ENCODE data around the gene MICAL2.

Gene MICAL2

DNA sequence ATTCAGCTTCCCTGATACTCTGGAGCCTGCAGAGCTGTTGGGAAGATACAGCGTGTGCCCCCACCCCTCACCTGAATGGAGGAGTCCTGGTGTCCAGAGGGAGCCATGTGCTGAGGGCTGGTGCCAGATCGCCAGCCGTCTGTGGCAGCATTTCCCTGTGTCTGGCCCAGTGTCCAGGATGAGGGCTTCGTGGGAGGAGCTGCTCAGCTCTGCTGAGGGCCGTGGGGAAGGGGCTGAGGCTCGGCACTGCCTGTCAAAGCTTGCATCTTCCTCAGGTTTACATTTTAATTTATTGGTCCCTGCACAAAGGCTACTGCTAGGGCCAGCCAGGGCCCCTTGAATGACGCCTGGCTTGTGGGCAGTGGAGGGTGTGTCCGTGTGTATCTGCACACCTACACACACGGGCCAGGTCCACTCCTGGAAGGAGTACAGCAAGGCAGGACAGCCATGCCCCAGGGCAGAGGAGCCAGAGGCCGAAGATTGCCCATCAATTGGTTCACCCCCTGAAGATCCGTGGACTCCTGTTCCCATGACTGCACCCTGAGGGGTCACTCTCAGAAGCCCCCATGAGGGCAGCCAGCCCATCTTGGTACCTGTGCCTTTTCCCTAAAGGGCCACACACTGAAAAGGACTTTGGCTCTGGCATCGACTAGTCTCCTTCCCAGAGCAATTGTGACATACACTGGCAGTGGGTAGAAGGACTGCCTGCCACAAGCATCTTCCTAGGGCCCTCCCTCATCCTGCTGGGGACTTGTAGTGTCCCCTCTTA is 159.2 kb downstream of the MICAL2 start:
- H3K27ac ChIP-seq = no peak overlapping the region
- no peaks in the 10 kb centered on the region for H3K36me3 ChIP-seq
- peaks cover 22 to 26% of the 10 kb centered on the region in 2 experiments for H3K4me1 ChIP-seq (ENCODE audit: control insufficient read depth in 1 of 2, insufficient read depth in 1 of 2, low read depth in 1 of 2, low read length in 1 of 2)
- no peaks in the 10 kb centered on the region for H3K9me3 ChIP-seq
- H3K27me3 ChIP-seq = no peaks in the 10 kb centered on the region
- H3K4me3 ChIP-seq (ENCODE audit: low read depth in 1 of 2, low read length in 1 of 2) = no peak overlapping the region
- TF ChIP-seq, protein P1, sequence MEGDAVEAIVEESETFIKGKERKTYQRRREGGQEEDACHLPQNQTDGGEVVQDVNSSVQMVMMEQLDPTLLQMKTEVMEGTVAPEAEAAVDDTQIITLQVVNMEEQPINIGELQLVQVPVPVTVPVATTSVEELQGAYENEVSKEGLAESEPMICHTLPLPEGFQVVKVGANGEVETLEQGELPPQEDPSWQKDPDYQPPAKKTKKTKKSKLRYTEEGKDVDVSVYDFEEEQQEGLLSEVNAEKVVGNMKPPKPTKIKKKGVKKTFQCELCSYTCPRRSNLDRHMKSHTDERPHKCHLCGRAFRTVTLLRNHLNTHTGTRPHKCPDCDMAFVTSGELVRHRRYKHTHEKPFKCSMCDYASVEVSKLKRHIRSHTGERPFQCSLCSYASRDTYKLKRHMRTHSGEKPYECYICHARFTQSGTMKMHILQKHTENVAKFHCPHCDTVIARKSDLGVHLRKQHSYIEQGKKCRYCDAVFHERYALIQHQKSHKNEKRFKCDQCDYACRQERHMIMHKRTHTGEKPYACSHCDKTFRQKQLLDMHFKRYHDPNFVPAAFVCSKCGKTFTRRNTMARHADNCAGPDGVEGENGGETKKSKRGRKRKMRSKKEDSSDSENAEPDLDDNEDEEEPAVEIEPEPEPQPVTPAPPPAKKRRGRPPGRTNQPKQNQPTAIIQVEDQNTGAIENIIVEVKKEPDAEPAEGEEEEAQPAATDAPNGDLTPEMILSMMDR (IDR thresholded peaks at IDR 0.05) = no peak

DNA sequence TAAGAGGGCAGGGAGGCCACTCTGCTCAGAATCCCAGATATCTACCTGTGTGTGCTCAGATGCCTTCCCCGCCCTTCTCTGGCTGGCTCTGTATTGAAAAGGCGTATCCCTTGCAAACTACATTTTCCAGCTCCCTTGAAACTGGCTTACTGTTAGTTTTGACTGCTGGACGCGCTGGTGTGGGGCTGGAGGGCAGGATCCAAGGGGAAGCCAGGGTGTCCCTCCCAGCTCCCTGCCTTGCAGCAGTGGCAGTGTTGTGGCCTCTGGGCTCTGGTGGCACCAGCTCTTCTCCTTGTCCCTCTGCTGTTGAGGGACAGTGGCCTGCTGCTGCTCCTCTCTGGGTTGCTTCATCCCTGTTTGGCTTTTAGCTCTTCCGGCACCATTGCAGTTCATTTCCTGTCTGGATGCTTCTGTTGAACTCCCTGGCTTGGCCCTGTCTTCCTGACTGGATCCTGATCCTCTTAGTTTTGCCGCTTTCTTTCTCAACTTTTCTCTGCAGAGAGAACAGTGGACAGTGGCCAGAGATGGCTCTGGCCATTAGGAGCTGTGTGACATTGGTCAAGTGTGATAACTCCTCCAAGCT is 159.9 kb downstream of the MICAL2 start:
- Histone ChIP-seq H3K36me3 (no peaks in the 10 kb centered on the region), H3K4me1 (ENCODE audit: control insufficient read depth in 1 of 2, insufficient read depth in 1 of 2, low read depth in 1 of 2, low read length in 1 of 2) (peaks cover 22 to 26% of the 10 kb centered on the region in 2 experiments), H3K27me3 (no peaks in the 10 kb centered on the region), H3K4me3 (ENCODE audit: low read depth in 1 of 2, low read length in 1 of 2) (no peak overlapping the region), H3K27ac (no peak overlapping the region), H3K9me3 (no peaks in the 10 kb centered on the region)
- TF ChIP-seq, protein P1 (IDR thresholded peaks at IDR 0.05) = no peak

DNA sequence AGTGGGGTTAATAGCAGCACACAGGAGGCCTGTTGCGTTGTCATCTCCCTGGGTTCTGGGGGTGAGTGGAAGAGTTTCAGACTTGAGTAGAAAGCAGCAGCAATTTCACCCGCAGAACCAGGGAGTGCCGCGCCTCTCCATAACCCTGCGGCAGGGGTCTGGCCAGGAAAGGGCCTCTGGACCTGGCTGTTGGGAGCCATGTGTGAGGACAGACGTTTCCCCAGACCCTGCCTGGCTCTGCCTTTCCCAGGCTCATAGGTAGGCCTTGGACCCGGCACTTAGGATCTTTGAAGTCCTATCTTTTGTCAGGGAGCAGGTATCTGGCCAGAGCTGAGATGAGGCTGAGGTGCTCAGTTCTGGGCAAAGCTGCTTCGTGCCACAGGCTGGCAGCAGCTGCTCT is 160.4 kb downstream of the MICAL2 start:
- H3K27me3 ChIP-seq = no peaks in the 10 kb centered on the region
- peaks cover 22 to 26% of the 10 kb centered on the region in 2 experiments for H3K4me1 ChIP-seq (ENCODE audit: control insufficient read depth in 1 of 2, insufficient read depth in 1 of 2, low read depth in 1 of 2, low read length in 1 of 2)
- H3K4me3 ChIP-seq (ENCODE audit: low read depth in 1 of 2, low read length in 1 of 2) = no peak overlapping the region
- TF ChIP-seq, protein P1 (IDR thresholded peaks at IDR 0.05) = no peak
- no peak overlapping the region for H3K27ac ChIP-seq
- no peaks in the 10 kb centered on the region for H3K36me3 ChIP-seq
- H3K9me3 ChIP-seq = no peaks in the 10 kb centered on the region

DNA sequence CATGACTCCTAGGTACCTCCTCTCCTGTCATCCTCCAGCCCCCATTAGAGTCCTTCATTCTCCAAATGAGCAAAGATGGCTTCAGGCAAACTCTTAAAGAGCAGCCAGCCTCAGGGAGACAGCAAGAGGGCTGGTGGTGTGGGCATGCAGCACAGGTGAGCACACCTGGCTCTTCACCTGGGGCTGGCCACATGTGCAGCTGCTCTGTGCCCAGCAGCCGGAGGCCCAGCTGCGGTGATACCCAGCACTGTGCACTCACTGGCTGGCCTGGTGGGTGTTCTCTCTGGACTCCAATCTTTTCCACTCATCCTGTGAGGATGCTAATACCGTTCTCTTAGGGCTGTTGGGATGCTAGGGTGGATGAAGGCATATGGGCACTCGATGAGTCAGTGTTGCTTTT is 160.9 kb downstream of the MICAL2 start:
- no peaks in the 10 kb centered on the region for H3K27me3 ChIP-seq
- no peaks in the 10 kb centered on the region for H3K9me3 ChIP-seq
- H3K4me3 ChIP-seq (ENCODE audit: low read depth in 1 of 2, low read length in 1 of 2) = no peak overlapping the region
- H3K4me1 ChIP-seq (ENCODE audit: control insufficient read depth in 1 of 2, insufficient read depth in 1 of 2, low read depth in 1 of 2, low read length in 1 of 2) = peaks cover 22 to 26% of the 10 kb centered on the region in 2 experiments
- no peak overlapping the region for H3K27ac ChIP-seq
- no peaks in the 10 kb centered on the region for H3K36me3 ChIP-seq
- TF ChIP-seq, protein P1 (IDR thresholded peaks at IDR 0.05) = no peak

DNA sequence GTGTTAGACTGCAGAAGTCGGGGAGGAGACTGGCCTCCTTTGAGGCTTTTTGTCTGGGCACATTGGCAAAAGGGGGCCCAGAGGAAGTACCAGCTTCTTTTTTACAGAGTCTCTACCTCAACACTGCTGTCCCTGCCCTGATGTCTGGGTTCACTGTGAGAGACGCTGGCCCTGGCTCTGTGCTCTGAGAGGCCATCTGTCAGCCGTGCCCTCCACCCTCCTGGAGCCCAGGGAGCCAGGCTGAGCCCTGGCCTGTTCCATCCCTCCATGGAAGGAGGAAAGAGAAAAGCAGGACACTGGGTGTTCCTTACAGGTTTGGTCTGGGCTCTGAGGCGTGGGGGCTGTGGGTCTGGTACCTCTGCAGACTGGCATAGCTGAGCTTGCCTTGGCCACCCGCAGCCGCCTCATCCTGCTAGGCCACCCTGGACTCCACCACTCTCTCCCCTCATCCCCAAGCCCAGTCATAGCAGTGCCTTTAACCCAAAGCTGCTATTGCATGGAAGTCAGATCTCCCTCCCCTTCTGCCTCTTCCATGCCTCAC is 161.5 kb downstream of the MICAL2 start:
- peaks cover 22 to 26% of the 10 kb centered on the region in 2 experiments for H3K4me1 ChIP-seq (ENCODE audit: control insufficient read depth in 1 of 2, insufficient read depth in 1 of 2, low read depth in 1 of 2, low read length in 1 of 2)
- TF ChIP-seq, protein P1 (IDR thresholded peaks at IDR 0.05) = no peak
- H3K4me3 ChIP-seq (ENCODE audit: low read depth in 1 of 2, low read length in 1 of 2) = no peak overlapping the region
- H3K27me3 ChIP-seq = no peaks in the 10 kb centered on the region
- no peaks in the 10 kb centered on the region for H3K9me3 ChIP-seq
- H3K27ac ChIP-seq = no peak overlapping the region
- H3K36me3 ChIP-seq = no peaks in the 10 kb centered on the region

All from neutrophil (primary cell).